ENCODE results near the gene RAPGEF1.

DNA sequence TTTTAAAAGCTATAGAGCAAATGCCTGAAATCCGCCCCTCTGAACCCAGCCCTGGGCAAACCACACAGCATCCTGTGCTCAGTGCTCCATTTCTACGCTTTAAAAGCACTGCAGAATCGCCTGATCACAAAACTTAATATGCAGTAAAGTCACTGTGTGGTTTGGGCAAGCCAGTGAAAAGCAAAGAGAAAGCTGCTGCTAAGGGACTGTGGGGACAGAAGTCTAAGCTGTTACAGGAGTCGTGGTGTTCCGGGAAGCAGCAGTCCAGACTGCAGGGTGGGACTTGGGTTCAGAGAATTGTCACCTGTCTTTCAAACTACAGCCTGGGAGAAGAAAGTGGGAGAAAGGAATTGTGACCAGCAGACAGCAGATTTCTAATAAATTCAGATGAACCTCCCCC, 8.2 kb downstream of the RAPGEF1 start:
- TF ChIP-seq POLR2A (IDR thresholded peaks at IDR 0.05): no peak
- TF ChIP-seq, protein P1, sequence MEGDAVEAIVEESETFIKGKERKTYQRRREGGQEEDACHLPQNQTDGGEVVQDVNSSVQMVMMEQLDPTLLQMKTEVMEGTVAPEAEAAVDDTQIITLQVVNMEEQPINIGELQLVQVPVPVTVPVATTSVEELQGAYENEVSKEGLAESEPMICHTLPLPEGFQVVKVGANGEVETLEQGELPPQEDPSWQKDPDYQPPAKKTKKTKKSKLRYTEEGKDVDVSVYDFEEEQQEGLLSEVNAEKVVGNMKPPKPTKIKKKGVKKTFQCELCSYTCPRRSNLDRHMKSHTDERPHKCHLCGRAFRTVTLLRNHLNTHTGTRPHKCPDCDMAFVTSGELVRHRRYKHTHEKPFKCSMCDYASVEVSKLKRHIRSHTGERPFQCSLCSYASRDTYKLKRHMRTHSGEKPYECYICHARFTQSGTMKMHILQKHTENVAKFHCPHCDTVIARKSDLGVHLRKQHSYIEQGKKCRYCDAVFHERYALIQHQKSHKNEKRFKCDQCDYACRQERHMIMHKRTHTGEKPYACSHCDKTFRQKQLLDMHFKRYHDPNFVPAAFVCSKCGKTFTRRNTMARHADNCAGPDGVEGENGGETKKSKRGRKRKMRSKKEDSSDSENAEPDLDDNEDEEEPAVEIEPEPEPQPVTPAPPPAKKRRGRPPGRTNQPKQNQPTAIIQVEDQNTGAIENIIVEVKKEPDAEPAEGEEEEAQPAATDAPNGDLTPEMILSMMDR (IDR thresholded peaks at IDR 0.05): no peak

Measured in ovary (tissue), 3 donors.